ENCODE measurements around the gene ARHGAP31.
"Not testable (repeated sequence)": the region's sequence is repeated elsewhere in the genome, so short reads cannot be mapped to it uniquely, and the experiment has no call there.

ARHGAP31 gene

DNA sequence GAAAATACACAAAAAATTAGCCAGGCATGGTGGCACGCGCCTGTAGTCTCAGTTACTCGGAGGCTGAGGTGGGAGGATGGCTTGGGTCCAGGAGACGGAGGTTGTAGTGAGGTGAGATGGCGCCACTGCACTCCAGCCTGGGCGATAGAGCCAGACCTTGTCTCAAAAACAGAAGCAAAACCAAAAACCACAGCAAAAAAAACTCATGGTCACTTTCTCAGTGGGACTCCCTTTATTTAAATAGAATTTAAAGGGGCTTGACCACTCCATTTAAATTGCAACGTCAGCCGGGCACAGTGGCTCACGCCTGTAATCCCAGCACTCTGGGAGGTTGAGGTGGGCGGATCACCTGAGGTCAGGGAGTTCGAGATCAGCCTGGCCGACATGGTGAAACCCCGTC lies 32.8 kb downstream of the ARHGAP31 start:
- DNase-seq (ENCODE audit: low read depth), result peak; percentile 66
- no peak overlapping the region for H3K4me3 ChIP-seq (ENCODE audit: low read depth, low read length)
- TF ChIP-seq, protein P1, sequence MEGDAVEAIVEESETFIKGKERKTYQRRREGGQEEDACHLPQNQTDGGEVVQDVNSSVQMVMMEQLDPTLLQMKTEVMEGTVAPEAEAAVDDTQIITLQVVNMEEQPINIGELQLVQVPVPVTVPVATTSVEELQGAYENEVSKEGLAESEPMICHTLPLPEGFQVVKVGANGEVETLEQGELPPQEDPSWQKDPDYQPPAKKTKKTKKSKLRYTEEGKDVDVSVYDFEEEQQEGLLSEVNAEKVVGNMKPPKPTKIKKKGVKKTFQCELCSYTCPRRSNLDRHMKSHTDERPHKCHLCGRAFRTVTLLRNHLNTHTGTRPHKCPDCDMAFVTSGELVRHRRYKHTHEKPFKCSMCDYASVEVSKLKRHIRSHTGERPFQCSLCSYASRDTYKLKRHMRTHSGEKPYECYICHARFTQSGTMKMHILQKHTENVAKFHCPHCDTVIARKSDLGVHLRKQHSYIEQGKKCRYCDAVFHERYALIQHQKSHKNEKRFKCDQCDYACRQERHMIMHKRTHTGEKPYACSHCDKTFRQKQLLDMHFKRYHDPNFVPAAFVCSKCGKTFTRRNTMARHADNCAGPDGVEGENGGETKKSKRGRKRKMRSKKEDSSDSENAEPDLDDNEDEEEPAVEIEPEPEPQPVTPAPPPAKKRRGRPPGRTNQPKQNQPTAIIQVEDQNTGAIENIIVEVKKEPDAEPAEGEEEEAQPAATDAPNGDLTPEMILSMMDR (IDR thresholded peaks at IDR 0.05; ENCODE audit: insufficient read depth, low read depth, low read length, missing control alignments), result no peak

DNA sequence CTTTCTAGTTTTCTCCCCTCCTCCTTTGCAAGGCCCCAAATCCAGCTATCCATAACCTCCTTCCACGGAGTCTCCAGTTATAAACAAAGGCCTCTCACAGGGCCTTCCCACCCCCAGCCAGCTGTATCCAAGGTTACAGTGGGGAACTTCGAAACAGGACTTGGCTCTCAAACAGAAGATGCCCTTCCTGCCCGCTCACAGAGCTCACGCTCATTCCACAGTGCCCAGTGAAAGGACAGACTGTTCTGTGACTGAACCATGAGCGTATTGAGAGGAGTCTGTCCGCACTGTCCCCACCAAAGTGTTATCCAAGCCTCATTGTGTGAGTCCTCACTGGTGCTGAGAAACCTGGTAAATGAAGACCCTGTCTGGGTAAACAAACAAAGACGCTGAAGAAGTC lies 35.4 kb downstream of the ARHGAP31 start:
- H3K4me3 ChIP-seq (ENCODE audit: low read depth, low read length), result no peak overlapping the region
- TF ChIP-seq, protein P1 (IDR thresholded peaks at IDR 0.05; ENCODE audit: insufficient read depth, low read depth, low read length, missing control alignments), result no peak
- no peak for DNase-seq (ENCODE audit: low read depth)

DNA sequence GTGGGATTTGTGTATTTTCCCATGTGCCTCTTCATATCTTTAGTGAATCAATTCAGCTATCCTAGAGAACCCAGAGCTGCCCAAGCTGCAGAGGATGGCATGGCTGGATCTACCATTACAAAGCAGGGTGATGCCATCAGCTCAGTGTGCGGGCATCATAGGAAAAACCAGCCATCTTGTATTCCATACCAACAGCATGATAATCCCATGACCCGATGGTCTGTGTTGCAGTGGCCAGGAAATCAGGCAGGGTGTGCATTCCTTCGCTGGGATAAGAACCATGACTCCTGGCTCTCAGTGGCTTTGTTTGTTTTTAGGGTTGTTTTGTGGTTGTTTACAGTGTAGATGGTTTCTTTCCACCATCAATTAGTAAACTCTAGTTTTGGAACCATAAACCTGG lies 36.0 kb downstream of the ARHGAP31 start:
- H3K4me3 ChIP-seq (ENCODE audit: low read depth, low read length), result no peak overlapping the region
- DNase-seq (ENCODE audit: low read depth), result no peak
- TF ChIP-seq, protein P1 (IDR thresholded peaks at IDR 0.05; ENCODE audit: insufficient read depth, low read depth, low read length, missing control alignments), result no peak

DNA sequence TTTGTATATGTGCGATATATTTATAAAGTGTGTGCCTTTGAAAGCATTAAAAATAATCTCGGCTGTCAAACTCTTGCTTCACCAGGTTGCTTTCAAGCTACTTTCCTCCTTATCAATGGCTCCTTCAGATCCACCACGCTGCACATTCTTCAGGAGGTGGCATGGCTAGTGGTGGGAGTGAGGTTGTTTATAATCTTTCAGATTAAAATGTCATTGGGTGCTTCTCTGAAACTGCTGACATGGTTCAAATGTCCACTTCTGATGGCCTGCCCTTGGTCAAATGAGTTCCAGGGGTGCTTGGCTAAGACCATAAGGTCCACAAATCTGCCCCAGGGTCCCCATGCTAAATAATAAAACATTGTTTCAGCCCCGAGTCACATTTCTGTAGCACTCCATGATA lies 36.7 kb downstream of the ARHGAP31 start:
- no peak overlapping the region for H3K4me3 ChIP-seq (ENCODE audit: low read depth, low read length)
- DNase-seq (ENCODE audit: low read depth), result no peak
- TF ChIP-seq, protein P1 (IDR thresholded peaks at IDR 0.05; ENCODE audit: insufficient read depth, low read depth, low read length, missing control alignments), result no peak

DNA sequence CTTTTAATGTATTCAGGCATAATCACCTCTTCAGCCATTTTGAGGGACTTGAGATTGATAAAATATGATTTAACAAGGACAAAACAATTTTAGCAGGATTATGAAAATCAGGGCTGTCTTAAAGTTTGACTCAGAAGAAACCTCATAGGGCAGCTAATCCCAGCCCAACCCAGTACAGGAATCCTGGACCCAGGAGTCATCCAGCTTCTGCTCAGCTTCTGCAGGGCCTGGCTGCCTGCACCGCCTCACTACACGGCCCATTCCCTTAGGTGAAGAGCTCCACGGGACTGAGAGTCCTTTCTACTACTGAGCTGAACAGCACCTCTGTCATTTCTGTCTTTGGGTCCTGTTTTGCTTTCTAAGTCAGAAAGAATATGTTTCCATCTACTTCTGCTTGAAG lies 37.5 kb downstream of the ARHGAP31 start:
- H3K4me3 ChIP-seq (ENCODE audit: low read depth, low read length), result no peak overlapping the region
- TF ChIP-seq, protein P1 (IDR thresholded peaks at IDR 0.05; ENCODE audit: insufficient read depth, low read depth, low read length, missing control alignments), result no peak
- no peak for DNase-seq (ENCODE audit: low read depth)

DNA sequence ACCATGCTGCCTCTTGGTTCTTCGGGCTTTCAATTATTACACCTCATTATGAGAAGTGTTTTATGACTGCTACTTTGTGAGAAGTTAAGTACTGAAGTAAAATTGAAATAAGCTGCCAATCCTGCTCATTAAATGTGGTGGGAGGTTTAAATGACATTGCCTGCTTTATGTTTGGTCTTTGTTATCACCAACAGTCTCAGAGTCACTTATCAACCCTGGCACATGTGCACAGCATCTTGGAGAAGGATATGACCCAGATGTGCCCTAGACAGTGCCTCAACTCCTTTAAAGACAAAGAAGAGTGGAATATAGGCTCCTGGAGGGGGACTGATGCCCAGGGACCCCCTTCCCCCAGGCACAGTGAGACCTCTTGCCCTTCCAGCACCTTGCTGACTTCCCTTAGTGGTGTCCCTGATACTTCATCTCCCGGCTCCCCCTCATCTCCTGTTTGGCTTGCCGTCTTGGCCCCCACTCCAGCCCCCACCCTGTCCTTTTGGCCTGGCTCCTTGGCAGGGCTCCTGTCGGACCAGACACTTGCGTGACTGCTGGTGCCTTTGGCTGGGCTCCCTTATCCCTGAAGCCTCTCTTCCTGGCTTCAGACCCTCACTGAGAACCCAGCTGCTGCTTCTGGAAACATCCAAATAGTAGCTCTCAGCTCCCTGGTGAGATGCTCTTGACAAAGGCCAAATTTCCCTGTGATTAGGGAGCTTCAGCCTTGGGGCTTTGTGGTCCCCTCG lies 39.8 kb downstream of the ARHGAP31 start:
- TF ChIP-seq, protein P1 (IDR thresholded peaks at IDR 0.05; ENCODE audit: insufficient read depth, low read depth, low read length, missing control alignments), result no peak
- H3K4me3 ChIP-seq (ENCODE audit: low read depth, low read length), result no peak overlapping the region

DNA sequence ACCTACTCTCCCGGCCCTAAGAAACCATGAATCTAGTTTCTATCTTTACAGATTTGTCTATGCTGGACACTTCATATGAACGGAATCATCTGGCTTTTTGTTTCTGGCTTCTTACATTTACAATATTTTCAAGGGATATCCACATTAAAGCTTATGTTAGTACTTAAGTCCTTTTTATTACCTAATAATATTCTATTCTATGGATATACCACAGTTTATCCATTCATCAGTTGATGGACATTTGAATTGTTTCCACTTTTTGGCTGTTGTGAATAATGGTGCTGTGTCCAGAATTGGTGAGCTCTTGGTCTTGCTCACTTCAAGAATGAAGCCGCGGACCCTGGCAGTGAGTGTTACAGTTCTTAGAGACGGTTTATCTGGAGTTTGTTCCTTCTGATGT lies 42.6 kb downstream of the ARHGAP31 start:
- no peak overlapping the region for H3K4me3 ChIP-seq (ENCODE audit: low read depth, low read length)
- no peak for DNase-seq (ENCODE audit: low read depth)
- TF ChIP-seq, protein P1 (IDR thresholded peaks at IDR 0.05; ENCODE audit: insufficient read depth, low read depth, low read length, missing control alignments), result no peak

More for the DNA sequence above, 39.8 kb downstream of the ARHGAP31 start:
- DNase-seq (ENCODE audit: low read depth), result no peak

DNA sequence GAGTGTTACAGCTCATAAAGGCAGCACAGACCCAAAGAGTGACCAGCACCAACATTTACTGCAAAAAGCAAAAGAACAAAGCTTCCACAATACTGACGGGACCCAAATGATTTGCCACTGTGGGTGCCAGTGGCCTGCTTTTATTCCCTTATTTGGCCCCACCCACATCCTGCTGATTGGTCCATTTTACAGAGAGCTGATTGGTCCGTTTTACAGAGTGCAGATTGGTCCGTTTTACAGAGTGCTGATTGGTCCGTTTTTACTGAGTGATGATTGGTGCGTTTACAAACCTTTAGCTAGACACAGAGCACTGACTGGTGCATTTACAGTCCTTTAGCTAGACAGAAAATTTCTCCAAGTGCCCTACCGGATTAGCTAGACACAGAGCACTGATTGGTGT lies 43.2 kb downstream of the ARHGAP31 start:
- not testable (repeated sequence) for H3K4me3 ChIP-seq (ENCODE audit: low read depth, low read length)

More for the DNA sequence above, 43.2 kb downstream of the ARHGAP31 start:
- DNase-seq (ENCODE audit: low read depth), result not testable (repeated sequence)
